RWPE2 (cell line): Measurements from ENCODE around the gene FGFR2.

ENCODE experiments used
- ATAC-seq: fragments of 200-7000 bp; cut with Tn5 transposase; 3 replicates; pipeline ENCODE4 v1.9.1; 2021; ENCODE audit warnings: low read depth
- DNase-seq: peaks from one replicate; pipeline ENCODE4 v3.0.0-alpha.2; 2020; ENCODE audit warnings: low spot score
- H3K27ac ChIP-seq: fragments of 450-650 bp; 2 replicates; pipeline ENCODE4 v1.5.1; 2017; ENCODE audit warnings: mild to moderate bottlenecking; ENCODE audit not compliant: poor library complexity, severe bottlenecking
- H3K27me3 ChIP-seq: fragments of 250-450 bp; sonication (Bioruptor Pico); 2 replicates; pipeline ENCODE4 v1.5.1; 2021; ENCODE audit warnings: mild to moderate bottlenecking, moderate library complexity; ENCODE audit not compliant: insufficient read depth, poor library complexity, severe bottlenecking
- H3K36me3 ChIP-seq: fragments of 250-450 bp; sonication (Bioruptor Pico); 2 replicates; pipeline ENCODE4 v1.5.1; 2020; ENCODE audit warnings: low read depth, mild to moderate bottlenecking, moderate library complexity
- H3K4me1 ChIP-seq: fragments of 250-450 bp; sonication (Bioruptor Pico); 2 replicates; pipeline ENCODE4 v1.5.1; 2021; ENCODE audit warnings: mild to moderate bottlenecking, moderate library complexity; ENCODE audit not compliant: insufficient read depth, poor library complexity, severe bottlenecking
- H3K4me3 ChIP-seq: fragments of 250-450 bp; sonication (Bioruptor Pico); 2 replicates; pipeline ENCODE4 v1.5.1; 2021; ENCODE audit warnings: mild to moderate bottlenecking, moderate library complexity; ENCODE audit not compliant: severe bottlenecking
- H3K9me3 ChIP-seq: fragments of 250-450 bp; sonication (Bioruptor Pico); 2 replicates; pipeline ENCODE4 v1.5.1; 2021; ENCODE audit warnings: mild to moderate bottlenecking, moderate library complexity; ENCODE audit not compliant: severe bottlenecking
- CTCF ChIP-seq: fragments of 450-650 bp; IDR thresholded peaks from one replicate; pipeline ENCODE4 v1.5.1; 2017; ENCODE audit warnings: mild to moderate bottlenecking, moderate library complexity; ENCODE audit not compliant: poor library complexity, severe bottlenecking

FGFR2 gene

GRCh38 chr10:121611393-121612159 lies 13.3 kb upstream of the FGFR2 start:
- Histone ChIP-seq H3K4me1 (peaks cover 7% of the 10 kb centered on the region), H3K36me3 (no peaks in the 10 kb centered on the region), H3K9me3 (no peaks in the 10 kb centered on the region), H3K27me3 (no peaks in the 10 kb centered on the region), H3K27ac (no peak overlapping the region), H3K4me3 (no peak overlapping the region)
- no peak for DNase-seq
- no peak for ATAC-seq
- TF ChIP-seq CTCF: no peak

GRCh38 chr10:121610798-121611323 lies 12.6 kb upstream of the FGFR2 start:
- no peak for DNase-seq
- H3K9me3 ChIP-seq: no peaks in the 10 kb centered on the region
- peak; percentile 54; the same call in 2 of the 3 replicates for ATAC-seq
- no peak for TF ChIP-seq CTCF
- H3K4me3 ChIP-seq: no peak overlapping the region
- H3K36me3 ChIP-seq: no peaks in the 10 kb centered on the region
- H3K27me3 ChIP-seq: no peaks in the 10 kb centered on the region
- no peak overlapping the region for H3K27ac ChIP-seq
- H3K4me1 ChIP-seq: peaks cover 7% of the 10 kb centered on the region

GRCh38 chr10:121609426-121610380 lies 11.5 kb upstream of the FGFR2 start:
- H3K4me1 ChIP-seq: peaks cover 7% of the 10 kb centered on the region
- H3K36me3 ChIP-seq: no peaks in the 10 kb centered on the region
- H3K27ac ChIP-seq: no peak overlapping the region
- H3K9me3 ChIP-seq: no peaks in the 10 kb centered on the region
- ATAC-seq (no peak), DNase-seq (no peak)
- H3K27me3 ChIP-seq: no peaks in the 10 kb centered on the region
- H3K4me3 ChIP-seq: no peak overlapping the region
- TF ChIP-seq CTCF: no peak

GRCh38 chr10:121608469-121609190 lies 10.4 kb upstream of the FGFR2 start:
- Histone ChIP-seq H3K27ac (no peak overlapping the region), H3K36me3 (no peaks in the 10 kb centered on the region), H3K4me1 (peaks cover 7% of the 10 kb centered on the region), H3K27me3 (no peaks in the 10 kb centered on the region), H3K9me3 (no peaks in the 10 kb centered on the region), H3K4me3 (no peak overlapping the region)
- peak; percentile 95 for TF ChIP-seq CTCF
- ATAC-seq (peak; percentile 80), DNase-seq (no peak)
